Retinal pigment epithelial cell (primary cell): ENCODE measurements around the gene HINT1.

Experiments used
- DNase-seq: peaks from one replicate; pipeline ENCODE4 v3.0.0-alpha.2; 2010; ENCODE audit warnings: low read depth
- H3K4me3 ChIP-seq: 2 replicates; pipeline ENCODE4 v1.5.1; 2011; ENCODE audit warnings: mild to moderate bottlenecking, low read length, control low read depth, moderate library complexity
- TF ChIP-seq, protein P1 (sequence below): conservative IDR thresholded peaks from 2 replicates; pipeline ENCODE4 v1.5.1; 2011; ENCODE audit warnings: low read depth, low read length, control low read depth, inconsistent platforms

The HINT1 gene

DNA sequence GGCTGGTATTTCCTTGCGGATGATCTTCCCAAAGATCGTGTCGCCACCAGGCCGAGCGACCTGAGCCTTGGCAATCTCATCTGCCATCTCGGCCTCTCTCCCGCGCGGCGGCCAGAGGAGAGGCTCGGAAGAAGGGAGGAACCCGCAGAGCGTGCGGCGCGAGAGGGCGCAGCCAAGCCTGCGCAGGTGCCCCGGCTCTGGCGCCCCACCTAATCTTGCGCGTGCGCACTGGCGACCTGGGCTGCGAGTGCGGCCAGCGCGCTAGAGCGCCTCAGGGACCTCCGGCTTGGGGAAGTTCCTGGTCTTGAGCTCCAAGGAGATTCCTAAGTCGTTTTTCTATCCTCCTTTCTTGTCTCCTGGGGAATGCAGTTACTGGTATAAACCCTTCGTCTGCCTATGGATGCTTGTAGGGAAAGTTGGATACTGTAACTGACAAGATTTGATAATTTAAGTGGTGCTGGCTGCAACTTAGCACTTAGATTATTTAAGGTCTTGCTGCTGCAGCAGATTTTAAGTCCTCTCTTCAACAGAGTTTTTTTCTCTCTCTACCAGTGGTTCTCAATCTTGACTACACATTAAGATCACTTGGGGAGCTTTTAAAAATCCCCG is at the start of gene HINT1:
HINT1 (minus strand) TSS at position 138 of the 609 bp plus-strand sequence; CDS start at position 87, 51 bp downstream.
- peak within 1 kb of the TSS; percentile 93 for H3K4me3 ChIP-seq
- TF ChIP-seq, protein P1, sequence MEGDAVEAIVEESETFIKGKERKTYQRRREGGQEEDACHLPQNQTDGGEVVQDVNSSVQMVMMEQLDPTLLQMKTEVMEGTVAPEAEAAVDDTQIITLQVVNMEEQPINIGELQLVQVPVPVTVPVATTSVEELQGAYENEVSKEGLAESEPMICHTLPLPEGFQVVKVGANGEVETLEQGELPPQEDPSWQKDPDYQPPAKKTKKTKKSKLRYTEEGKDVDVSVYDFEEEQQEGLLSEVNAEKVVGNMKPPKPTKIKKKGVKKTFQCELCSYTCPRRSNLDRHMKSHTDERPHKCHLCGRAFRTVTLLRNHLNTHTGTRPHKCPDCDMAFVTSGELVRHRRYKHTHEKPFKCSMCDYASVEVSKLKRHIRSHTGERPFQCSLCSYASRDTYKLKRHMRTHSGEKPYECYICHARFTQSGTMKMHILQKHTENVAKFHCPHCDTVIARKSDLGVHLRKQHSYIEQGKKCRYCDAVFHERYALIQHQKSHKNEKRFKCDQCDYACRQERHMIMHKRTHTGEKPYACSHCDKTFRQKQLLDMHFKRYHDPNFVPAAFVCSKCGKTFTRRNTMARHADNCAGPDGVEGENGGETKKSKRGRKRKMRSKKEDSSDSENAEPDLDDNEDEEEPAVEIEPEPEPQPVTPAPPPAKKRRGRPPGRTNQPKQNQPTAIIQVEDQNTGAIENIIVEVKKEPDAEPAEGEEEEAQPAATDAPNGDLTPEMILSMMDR: peak; percentile 25
- peak; percentile 52 for DNase-seq

DNA sequence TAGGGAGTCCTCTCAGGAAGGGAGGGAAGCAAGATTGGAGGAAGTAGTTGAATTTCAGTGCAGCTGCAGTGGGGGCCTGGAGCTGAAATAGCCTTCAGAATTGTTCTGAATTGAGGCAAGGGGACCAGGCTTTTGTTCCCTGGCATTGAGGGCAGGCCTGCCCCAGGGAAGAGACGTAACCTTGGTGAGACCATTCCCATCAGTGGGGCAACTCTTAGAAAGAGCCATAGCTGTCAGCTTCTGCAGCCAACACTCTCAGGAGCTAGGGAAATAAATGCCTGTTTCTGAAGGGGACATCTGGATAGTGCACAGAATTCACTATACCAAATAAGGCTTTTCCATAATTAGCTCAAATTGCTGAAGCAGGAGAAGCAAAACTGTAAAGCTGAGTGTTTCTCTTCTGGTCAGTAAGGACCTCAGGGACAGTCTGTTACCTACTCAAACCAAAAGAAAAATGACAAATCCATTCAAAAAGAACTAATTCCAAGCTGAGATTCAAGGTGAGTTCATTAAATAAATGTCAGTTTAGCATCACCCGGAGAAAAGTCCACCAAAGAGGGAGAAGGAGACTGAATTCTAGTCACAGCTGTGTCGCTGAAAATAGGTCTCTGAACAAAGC is 49.7 kb upstream of the HINT1 start:
- no peak for DNase-seq
- H3K4me3 ChIP-seq: no peak overlapping the region
- TF ChIP-seq, protein P1: no peak

DNA sequence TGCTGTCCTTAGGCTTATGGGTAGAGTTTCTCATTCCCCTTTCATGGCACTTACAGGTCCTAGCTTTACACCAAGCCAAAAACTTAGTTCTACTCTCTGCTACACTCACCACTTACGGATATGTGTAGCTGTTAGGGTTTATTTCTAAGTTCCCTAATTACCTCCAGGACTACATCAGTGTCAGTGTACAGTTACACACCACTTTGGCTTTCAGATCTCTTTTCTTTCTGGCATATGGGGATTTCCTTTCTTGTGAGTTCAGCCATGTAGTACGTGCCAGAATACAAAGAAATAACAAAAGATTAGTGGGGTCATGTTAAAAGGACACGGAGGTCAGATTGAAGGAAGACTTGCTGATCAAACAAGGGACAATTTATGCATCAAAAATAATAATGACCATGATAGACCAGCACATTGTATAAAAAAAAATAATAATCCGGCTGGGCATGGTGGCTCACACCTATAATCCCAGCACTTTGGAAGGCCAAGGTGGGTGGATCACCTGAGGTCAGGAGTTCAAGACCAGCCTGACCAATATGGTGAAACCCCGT is 47.5 kb upstream of the HINT1 start:
- DNase-seq: no peak
- H3K4me3 ChIP-seq: no peak overlapping the region
- TF ChIP-seq, protein P1: no peak

DNA sequence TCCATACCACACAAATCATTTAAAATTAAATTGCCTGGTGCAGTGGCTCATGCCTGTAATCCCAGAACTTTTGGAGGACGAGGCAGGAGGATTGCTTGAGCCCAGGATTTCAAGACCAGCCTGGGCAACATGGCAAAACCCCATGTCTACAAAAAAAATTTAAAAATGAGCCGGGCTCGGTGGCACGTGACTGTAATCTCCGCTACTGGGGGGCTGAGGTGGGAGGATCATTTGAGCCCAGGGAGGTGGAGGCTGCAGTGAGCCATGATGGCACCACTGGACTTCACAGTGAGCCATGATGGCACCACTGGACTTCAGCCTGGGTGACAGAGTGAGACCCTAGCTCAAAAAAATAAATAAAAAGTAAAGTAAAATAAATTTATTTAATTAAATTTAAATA is 46.6 kb upstream of the HINT1 start:
- TF ChIP-seq, protein P1: no peak
- no peak overlapping the region for H3K4me3 ChIP-seq
- no peak for DNase-seq

DNA sequence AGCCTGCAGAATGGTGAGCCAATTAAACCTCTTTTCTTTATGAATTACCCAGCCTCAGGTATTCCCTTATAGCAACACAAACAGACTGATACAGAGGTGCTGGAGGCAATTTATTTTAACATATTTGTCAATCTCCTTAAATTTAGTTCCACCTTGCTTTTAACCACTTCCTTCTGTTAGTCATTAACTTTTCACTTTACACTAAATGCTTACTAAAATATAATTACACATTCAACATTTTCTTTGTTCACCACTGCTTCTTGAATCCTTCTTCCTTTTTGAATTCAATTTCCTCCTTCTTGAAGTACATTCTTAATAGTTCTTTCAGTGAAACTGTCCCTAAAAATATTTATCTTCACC is 45.1 kb upstream of the HINT1 start:
- TF ChIP-seq, protein P1: no peak
- H3K4me3 ChIP-seq: no peak overlapping the region
- DNase-seq: no peak

DNA sequence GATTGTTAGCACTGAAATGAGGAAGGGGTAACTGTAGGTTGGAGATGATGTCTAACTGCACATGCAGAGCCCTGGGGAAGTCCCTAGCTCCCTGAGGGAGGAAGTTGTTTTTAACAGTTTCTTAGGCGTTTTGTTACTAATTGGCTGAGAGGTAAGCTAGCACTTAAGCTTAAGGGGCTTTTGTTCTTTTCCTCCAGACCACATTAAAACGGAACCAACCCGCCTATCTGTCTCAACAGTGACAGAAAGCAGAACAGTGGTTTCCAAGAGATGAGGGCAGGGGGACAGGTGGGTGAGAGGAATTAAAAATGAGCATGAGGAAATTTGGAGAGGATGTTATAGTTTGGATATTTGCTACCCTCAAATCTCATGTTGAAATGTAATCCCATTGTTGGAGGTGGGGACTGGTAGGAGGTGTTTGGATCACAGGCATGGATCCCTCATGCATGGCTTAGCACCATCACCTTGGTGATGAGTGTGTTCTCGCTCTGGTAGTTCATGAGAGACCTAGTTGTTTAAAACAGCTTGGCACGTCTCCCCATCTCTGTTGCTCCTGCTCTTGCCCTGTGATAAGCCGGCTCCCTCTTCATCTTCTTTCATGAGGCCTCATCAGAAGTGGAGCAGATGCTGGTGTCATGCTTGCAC is 44.6 kb upstream of the HINT1 start:
- no peak for DNase-seq
- TF ChIP-seq, protein P1: no peak
- no peak overlapping the region for H3K4me3 ChIP-seq

DNA sequence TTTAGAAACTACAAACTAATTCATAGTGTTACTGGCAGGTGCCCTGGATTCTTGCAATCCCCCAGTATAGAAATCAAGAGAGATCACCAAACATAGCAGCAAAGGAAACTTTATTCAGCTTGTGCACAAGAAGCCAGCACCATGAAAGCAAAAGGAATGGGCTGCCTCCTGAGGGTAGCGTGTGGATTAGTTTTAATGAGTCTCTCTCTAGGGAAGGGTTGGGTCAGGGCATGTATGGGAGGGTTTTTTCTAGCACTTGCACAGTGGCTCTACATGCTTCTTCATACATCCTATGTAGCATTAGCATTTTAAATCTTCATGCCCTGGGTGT is 44.1 kb upstream of the HINT1 start:
- H3K4me3 ChIP-seq: no peak overlapping the region
- no peak for DNase-seq
- TF ChIP-seq, protein P1: no peak
